ENCODE data around the gene ADPRM.

DNA sequence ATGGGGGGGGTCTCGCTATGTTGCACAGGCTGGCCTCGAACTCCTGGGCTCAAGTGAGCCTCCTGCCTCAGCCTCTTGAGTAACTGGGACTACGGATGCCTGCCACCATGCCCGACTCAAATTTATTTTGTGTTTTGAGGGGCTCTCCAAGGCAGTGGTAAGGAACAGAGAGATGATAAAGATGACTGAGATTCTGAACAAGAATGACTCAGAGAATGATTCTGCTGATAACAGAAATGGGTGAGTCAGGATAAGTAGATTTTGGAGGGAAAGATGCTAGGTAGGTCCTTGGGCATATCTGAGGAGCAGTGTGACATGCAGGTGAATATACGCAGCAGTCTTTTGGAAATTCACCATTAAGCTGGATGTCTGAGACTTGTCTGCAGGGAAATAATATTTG is 29.8 kb downstream of the ADPRM start:
- TF ChIP-seq, protein P1, sequence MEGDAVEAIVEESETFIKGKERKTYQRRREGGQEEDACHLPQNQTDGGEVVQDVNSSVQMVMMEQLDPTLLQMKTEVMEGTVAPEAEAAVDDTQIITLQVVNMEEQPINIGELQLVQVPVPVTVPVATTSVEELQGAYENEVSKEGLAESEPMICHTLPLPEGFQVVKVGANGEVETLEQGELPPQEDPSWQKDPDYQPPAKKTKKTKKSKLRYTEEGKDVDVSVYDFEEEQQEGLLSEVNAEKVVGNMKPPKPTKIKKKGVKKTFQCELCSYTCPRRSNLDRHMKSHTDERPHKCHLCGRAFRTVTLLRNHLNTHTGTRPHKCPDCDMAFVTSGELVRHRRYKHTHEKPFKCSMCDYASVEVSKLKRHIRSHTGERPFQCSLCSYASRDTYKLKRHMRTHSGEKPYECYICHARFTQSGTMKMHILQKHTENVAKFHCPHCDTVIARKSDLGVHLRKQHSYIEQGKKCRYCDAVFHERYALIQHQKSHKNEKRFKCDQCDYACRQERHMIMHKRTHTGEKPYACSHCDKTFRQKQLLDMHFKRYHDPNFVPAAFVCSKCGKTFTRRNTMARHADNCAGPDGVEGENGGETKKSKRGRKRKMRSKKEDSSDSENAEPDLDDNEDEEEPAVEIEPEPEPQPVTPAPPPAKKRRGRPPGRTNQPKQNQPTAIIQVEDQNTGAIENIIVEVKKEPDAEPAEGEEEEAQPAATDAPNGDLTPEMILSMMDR (IDR thresholded peaks at IDR 0.05): no peak
- no peak for TF ChIP-seq EZH2 (IDR thresholded peaks at IDR 0.05)
- TF ChIP-seq EZH2phosphoT487 (IDR thresholded peaks at IDR 0.05): no peak

Data from neural progenitor cell (in vitro differentiated cells).